GM21447 (cell line): ENCODE data around the gene DNAH5.
A peak's percentile ranks its signal among the peaks of the same experiment; 100 is the strongest.
"Not testable (repeated sequence)": the region's sequence is repeated elsewhere in the genome, so short reads cannot be mapped to it uniquely, and the experiment has no call there.

ENCODE experiments used
- ATAC-seq: cut with Tn5 transposase; IDR thresholded peaks from one replicate; pipeline ENCODE4 v1.9.1; 2021; ENCODE audit not compliant: unreplicated experiment

The DNAH5 gene

GRCh38 chr5:13944560-13945199 is at the start of gene DNAH5:
TSS of gene DNAH5 (minus strand) at chr5:13944688. CDS start at chr5:13944438, 250 bp downstream.
- ATAC-seq: no peak

GRCh38 chr5:13993926-13994325 is 49.4 kb upstream of the DNAH5 start:
- no peak for ATAC-seq

- ATAC-seq: no peak
These were observed 48.3 kb upstream of the DNAH5 start for GRCh38 chr5:13992795-13993194.

GRCh38 chr5:13991365-13991764 is 46.9 kb upstream of the DNAH5 start:
- ATAC-seq: no peak

GRCh38 chr5:13990896-13991295 is 46.4 kb upstream of the DNAH5 start:
- ATAC-seq: no peak

GRCh38 chr5:13989832-13990231 is 45.3 kb upstream of the DNAH5 start:
- ATAC-seq: no peak

GRCh38 chr5:13987843-13988464 is 43.5 kb upstream of the DNAH5 start:
- peak; percentile 74 for ATAC-seq

GRCh38 chr5:13985731-13986418 is 41.4 kb upstream of the DNAH5 start:
- ATAC-seq: no peak

GRCh38 chr5:13984888-13985287 is 40.4 kb upstream of the DNAH5 start:
- not testable (repeated sequence) for ATAC-seq

GRCh38 chr5:13976867-13977830 is 32.7 kb upstream of the DNAH5 start:
- ATAC-seq: no peak

- ATAC-seq: no peak
These were observed 31.7 kb upstream of the DNAH5 start for GRCh38 chr5:13976223-13976622.

- ATAC-seq: no peak
These were observed 30.8 kb upstream of the DNAH5 start for GRCh38 chr5:13975246-13975645.

GRCh38 chr5:13973724-13974123 is 29.2 kb upstream of the DNAH5 start:
- no peak for ATAC-seq

GRCh38 chr5:13972029-13972428 is 27.5 kb upstream of the DNAH5 start:
- no peak for ATAC-seq

GRCh38 chr5:13957032-13957645 is 12.7 kb upstream of the DNAH5 start:
- ATAC-seq: peak; percentile 87

- no peak for ATAC-seq
These were observed 12.0 kb upstream of the DNAH5 start for GRCh38 chr5:13956471-13956870.

GRCh38 chr5:13955896-13956295 is 11.4 kb upstream of the DNAH5 start:
- no peak for ATAC-seq

- no peak for ATAC-seq
These were observed 1.6 kb upstream of the DNAH5 start for GRCh38 chr5:13946111-13946510.

GRCh38 chr5:13945271-13945670 is 783 bp upstream of the DNAH5 start:
- no peak for ATAC-seq

- no peak for ATAC-seq
These were observed 812 bp downstream of the DNAH5 start for GRCh38 chr5:13943676-13944075.

GRCh38 chr5:13941468-13941867 is 3.0 kb downstream of the DNAH5 start:
- no peak for ATAC-seq
